Epithelial cell of proximal tubule (primary cell): ENCODE results near the gene ELMOD1. TPM values are rescaled to one million over a fixed set of nuclear protein-coding genes. Genes with fewer than 3 reads are reported as not detected.
A peak's percentile ranks its signal among the peaks of the same experiment; 100 is the strongest.

Experiments used
- DNase-seq: peaks from one replicate; pipeline ENCODE4 v3.0.0-alpha.2; 2011; ENCODE audit warnings: low read depth
- H3K4me3 ChIP-seq: 2 replicates; pipeline ENCODE4 v1.5.1; 2011; ENCODE audit warnings: low read depth, mild to moderate bottlenecking, low read length
- CTCF ChIP-seq: conservative IDR thresholded peaks from 2 replicates; pipeline ENCODE4 v1.5.1; 2012; ENCODE audit warnings: low read depth, mild to moderate bottlenecking, low read length
- total RNA-seq: library from RNA; depleted of rRNA; stranded (reverse); fragments of >200 nt; gene quantifications from 2 replicates; pipeline ENCODE4 v1.2.3, GENCODE V29; 2015

Gene ELMOD1
- total RNA-seq, 1 donor from 2014 or later: not detected

GRCh38 chr11:107594736-107595135 is 3.8 kb downstream of the ELMOD1 start:
- no peak for TF ChIP-seq CTCF
- no peak for DNase-seq
- H3K4me3 ChIP-seq: no peak overlapping the region

GRCh38 chr11:107598225-107599139 is 7.5 kb downstream of the ELMOD1 start:
- no peak for DNase-seq
- H3K4me3 ChIP-seq: no peak overlapping the region

DNA sequence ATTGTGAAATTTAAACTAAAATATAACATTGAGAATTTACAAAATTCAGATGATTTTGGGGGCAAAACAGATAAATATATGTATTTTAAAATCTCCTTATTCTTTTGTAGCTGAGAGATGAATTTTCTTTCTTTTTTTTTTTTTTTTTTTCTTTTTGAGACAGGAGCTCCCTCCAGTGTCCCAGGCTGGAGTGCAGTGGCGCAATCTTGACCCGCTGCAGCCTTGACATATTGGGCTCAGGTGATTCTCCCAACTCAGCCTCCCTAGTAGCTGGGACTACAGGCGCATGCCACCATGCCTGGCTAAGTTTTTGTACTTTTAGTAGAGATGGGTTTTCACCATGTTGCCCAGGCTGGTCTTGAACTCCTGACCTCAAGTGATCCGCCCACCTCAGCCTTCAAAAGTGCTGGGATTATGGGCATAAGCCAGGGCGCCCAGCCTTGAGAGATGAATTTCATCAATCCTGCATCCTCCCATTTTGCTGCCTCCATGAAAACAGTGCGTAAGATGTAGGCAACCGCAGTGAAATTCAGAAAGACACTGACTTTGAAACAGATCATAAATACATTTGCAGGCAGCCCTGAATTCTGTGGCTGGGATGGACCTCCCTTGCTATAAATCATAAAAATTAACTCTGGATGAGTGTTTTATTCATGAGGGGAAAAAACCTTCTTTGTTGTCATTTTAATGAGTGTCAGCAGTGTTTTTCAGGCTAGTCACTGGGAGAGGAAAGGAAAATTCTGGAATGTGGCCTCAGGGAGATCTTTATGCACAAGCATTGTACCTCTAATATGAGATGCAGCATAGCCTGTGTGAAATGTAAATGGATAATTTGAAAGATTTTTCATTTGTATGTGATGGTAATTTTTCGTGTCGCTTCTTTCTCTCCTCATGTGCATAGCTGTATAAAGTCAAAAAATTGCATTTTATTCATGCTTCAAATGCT is 14.4 kb downstream of the ELMOD1 start:
- no peak overlapping the region for H3K4me3 ChIP-seq
- peak; percentile 21 for TF ChIP-seq CTCF
- no peak for DNase-seq

More at GRCh38 chr11:107598225-107599139, 7.5 kb downstream of the ELMOD1 start:
- peak; percentile 66 for TF ChIP-seq CTCF

DNA sequence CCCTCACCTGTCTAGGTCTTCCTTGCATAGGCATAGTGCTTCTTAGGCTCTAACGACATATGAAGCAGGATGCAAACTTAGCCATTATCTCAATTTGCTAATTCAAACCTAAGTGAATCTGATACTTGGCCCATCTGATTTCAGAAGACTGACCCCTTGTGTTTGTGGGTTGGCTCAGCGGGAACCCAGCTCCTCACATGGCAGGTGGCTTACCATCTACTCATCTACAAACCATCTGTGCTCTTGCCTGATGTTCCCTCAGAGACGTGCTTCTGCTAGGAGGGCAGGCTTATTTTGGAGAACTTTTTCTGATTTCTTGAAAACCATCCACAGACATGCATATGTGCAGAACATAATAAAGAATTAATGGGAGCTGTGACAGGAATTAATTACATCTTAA is 15.2 kb downstream of the ELMOD1 start:
- H3K4me3 ChIP-seq: no peak overlapping the region
- no peak for DNase-seq
- TF ChIP-seq CTCF: peak; percentile 35

GRCh38 chr11:107608809-107609208 is 17.9 kb downstream of the ELMOD1 start:
- DNase-seq: no peak
- H3K4me3 ChIP-seq: no peak overlapping the region
- TF ChIP-seq CTCF: no peak

- DNase-seq: no peak
- no peak for TF ChIP-seq CTCF
- H3K4me3 ChIP-seq: no peak overlapping the region
Measured at GRCh38 chr11:107609400-107610218, 18.7 kb downstream of the ELMOD1 start.
